Activated CD8-positive, alpha-beta T cell treated with anti-CD3 and anti-CD28 coated beads, Interleukin-2, amount 10 ng/mL, durations not matched to agents 7 days and 5 days (primary cell): Measurements from ENCODE around the gene WASF2. TPM values are rescaled to one million over a fixed set of nuclear protein-coding genes. Genes with fewer than 3 reads are reported as not detected.

Source experiments
- ATAC-seq: fragments of 150-1000 bp; cut with Tn5 transposase; one replicate; pipeline ENCODE4 v1.10.0; 2021; ENCODE audit warnings: moderate library complexity
- CTCF ChIA-PET: fragments of 350-600 bp; sonication (Branson Sonifier 250); formaldehyde crosslinking; loops from one replicate; lab custom pipeline; 2021; ENCODE audit warnings: antibody characterized with exemption; lab: Charles Lee
- POLR2A ChIA-PET: fragments of 350-600 bp; sonication (Branson Sonifier 250); formaldehyde crosslinking; loops from one replicate; lab custom pipeline; 2021; ENCODE audit warnings: antibody characterized with exemption; lab: Charles Lee
- DNase-seq: peaks from one replicate; pipeline ENCODE4 v3.0.0-alpha.2; 2020
- H3K27ac Mint-ChIP-seq: one replicate; pipeline ENCODE4 v1.8.0; 2021; ENCODE audit warnings: mild to moderate bottlenecking, mixed read lengths
- H3K27me3 Mint-ChIP-seq: one replicate; pipeline ENCODE4 v1.8.0; 2021; ENCODE audit warnings: low read depth, mixed read lengths
- H3K36me3 Mint-ChIP-seq: one replicate; pipeline ENCODE4 v1.8.0; 2021; ENCODE audit warnings: low read depth, mixed read lengths
- H3K4me1 Mint-ChIP-seq: one replicate; pipeline ENCODE4 v1.8.0; 2021; ENCODE audit warnings: low read depth, mixed read lengths
- H3K4me3 Mint-ChIP-seq: one replicate; pipeline ENCODE4 v1.8.0; 2021; ENCODE audit warnings: mild to moderate bottlenecking, mixed read lengths
- H3K9me3 Mint-ChIP-seq: one replicate; pipeline ENCODE4 v1.8.0; 2022; ENCODE audit warnings: mixed read lengths; ENCODE audit not compliant: insufficient read depth
- total RNA-seq, 2 experiments: library from RNA; stranded (reverse); gene quantifications; one replicate each; pipeline ENCODE4 v1.2.3, GENCODE V29; 2021

WASF2 gene
- total RNA-seq, 2 experiments from 2014 or later, result 120 to 127 TPM

DNA sequence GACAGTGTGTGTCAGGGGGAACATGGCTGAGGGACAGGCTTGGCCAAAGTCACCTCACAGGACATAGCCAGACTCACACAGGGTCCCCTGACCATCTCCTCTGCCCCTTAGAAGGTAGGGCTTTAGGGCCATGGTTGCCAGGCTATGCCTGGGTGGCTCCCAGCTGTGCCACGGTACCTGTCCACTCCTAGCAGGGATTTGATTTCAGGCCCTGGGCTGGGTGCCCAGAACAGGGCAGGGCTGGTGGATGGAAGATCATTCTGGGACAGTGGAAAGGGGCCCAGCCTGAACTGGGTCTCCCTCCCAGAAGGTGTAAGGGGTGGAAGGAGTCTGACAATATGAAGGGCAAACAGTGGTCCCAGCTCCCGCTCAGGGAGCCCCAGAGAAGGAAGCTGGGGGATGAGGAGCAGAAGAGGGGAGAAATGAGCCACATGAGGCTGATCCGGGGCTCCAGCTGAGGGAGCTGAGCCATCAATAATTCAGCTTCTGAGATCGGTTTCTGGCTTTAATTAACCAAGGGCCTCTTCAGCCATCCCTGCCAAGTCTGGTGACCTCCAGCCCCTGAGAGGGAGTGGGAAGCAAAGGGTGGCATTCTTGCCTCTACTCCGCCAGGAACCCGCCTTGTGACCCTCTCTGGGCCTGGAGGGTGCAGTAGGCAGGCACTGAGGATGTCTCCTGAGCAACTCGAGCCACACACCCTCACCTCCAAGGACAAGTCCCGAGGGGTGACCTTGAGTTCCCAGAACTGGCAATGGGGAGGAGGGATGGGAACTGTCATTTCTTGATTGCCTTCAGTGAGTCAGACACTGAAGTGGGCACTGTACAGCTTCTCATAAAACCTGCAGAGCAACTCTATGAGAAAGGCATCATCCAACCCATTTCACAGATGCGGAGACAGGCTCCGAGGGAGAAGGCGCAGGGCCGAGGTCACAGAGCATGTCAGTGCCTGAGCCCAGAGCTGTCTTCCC lies 108.9 kb downstream of the WASF2 start:
- POLR2A ChIA-PET, result interaction anchor here (0.6 kb wide), 1 partner anchor 15 kb away, joined by 3 read pairs; the partner anchor contains the start of gene MAP3K6
- Mint-ChIP-seq H3K9me3 (no peaks in the 10 kb centered on the region), H3K36me3 (no peaks in the 10 kb centered on the region), H3K4me1 (no peaks in the 10 kb centered on the region), H3K4me3 (no peak overlapping the region), H3K27ac (no peak overlapping the region), H3K27me3 (peaks cover 7% of the 10 kb centered on the region)
- DNase-seq (no peak), ATAC-seq (no peak)
- CTCF ChIA-PET, result interaction anchor here (0.7 to 2.6 kb wide), 9 partner anchors 11 to 187 kb away, joined by 3 to 12 read pairs (median 3); partner anchors contain the start of gene MAP3K6

DNA sequence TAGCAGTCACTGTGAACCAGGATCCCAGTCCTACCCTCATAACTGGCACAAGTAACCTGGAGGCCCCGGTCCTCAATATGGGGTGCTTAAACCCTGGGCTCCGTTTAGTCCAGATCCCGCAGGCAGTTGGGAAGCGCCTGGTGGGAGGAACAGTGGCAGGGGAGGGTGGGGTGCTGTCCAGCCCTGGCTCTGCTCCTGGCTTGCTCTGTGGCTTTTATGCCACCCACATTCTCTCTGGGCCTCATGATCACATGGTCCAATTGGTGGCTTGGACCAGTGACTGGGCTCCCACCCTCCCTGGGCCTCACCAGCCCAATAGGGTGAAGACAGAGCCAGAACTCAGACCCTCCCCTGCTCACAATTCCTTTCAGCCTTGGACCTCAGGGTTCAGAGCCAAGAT lies 109.7 kb downstream of the WASF2 start:
- Mint-ChIP-seq H3K9me3 (no peaks in the 10 kb centered on the region), H3K27ac (no peak overlapping the region), H3K4me3 (no peak overlapping the region), H3K27me3 (peaks cover 7% of the 10 kb centered on the region), H3K36me3 (no peaks in the 10 kb centered on the region), H3K4me1 (no peaks in the 10 kb centered on the region)
- ATAC-seq (no peak), DNase-seq (no peak)
- ChIA-PET CTCF (no interaction called here), POLR2A (interaction anchor here (0.6 kb wide), 1 partner anchor 14 kb away, joined by 3 read pairs; the partner anchor contains the start of gene MAP3K6)

DNA sequence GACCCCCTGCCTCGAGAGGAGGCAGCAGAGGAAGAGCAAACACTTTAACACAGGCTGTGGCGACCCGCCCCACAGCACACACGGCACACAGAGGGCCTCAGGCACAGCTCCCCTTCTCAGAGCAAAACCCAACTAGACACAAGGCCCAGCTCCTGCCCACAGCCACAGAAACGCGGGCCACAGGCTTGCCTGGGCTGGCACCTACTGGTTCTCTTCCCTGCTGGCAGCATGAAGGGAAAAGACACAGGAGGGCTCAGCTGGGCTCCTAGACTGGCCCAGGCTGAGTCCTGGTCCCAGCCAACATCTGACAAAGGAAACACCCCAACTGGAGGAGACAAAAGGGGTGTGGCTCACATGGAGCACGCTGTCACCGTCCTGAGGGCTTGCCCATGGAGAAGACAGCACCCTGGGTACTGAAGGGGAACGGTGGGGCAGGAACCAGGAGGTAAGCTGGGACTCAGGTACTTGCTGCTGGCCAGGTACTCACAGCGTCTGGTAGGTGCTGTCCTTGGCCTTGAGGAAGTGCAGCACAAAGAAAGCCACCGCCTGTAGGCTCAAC lies 110.3 kb downstream of the WASF2 start:
- POLR2A ChIA-PET, result no interaction called here
- peak overlapping the region; percentile 20 for H3K27ac Mint-ChIP-seq
- no peaks in the 10 kb centered on the region for H3K4me1 Mint-ChIP-seq
- peaks cover 7% of the 10 kb centered on the region for H3K27me3 Mint-ChIP-seq
- no peaks in the 10 kb centered on the region for H3K36me3 Mint-ChIP-seq
- ATAC-seq, result no peak
- CTCF ChIA-PET, result interaction anchor here (1.1 kb wide), 1 partner anchor 83 kb away, joined by 6 read pairs; no protein-coding TSS in a partner anchor
- H3K9me3 Mint-ChIP-seq, result no peaks in the 10 kb centered on the region
- DNase-seq, result no peak
- H3K4me3 Mint-ChIP-seq, result no peak overlapping the region

DNA sequence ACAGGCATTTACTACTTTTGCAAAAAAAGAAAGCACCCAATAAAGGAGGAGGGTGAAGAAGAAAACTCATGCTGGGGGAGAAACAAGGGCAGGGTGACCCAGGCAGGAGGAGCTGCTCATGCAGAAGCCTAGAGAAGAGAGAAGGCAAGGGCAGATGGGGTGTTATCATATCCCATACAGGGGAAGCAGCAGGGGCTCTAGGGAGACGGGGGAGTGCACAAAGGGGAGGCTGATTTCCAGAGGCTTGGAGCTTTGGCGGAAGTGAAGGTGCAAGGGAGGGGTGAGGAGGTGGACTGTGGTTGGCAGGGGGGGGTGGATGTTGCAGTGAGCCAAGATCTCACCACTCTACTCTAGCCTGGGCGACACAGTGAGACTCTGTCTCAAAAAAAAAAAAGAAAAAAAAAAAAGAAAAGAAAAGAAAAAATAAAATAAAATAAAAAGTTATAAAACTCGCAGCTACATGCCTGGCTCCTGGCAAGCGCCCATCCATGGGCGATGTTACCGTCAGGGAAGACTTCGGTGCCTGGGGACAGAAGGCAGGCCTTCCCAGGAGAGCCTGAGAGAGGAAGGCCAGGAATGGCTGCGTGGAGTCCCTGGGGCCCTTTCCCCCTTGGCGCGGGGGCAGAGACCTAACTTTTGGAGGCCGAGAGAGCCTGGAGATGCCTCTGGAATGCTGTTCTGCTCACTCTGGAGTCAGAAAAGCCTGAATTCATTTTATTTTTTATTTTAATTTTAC lies 112.0 kb downstream of the WASF2 start:
- CTCF ChIA-PET, result interaction anchor here (0.9 to 1.5 kb wide), 4 partner anchors 10 to 45 kb away, joined by 3 to 6 read pairs (median 4); partner anchors contain the start of gene MAP3K6
- POLR2A ChIA-PET, result interaction anchor here (0.7 kb wide), 1 partner anchor 22 kb away, joined by 3 read pairs; no protein-coding TSS in a partner anchor
- peaks cover 11% of the 10 kb centered on the region for H3K27me3 Mint-ChIP-seq
- no peaks in the 10 kb centered on the region for H3K36me3 Mint-ChIP-seq
- no peak overlapping the region for H3K4me3 Mint-ChIP-seq
- H3K4me1 Mint-ChIP-seq, result no peaks in the 10 kb centered on the region
- DNase-seq (no peak), ATAC-seq (no peak)
- H3K9me3 Mint-ChIP-seq, result no peaks in the 10 kb centered on the region
- no peak overlapping the region for H3K27ac Mint-ChIP-seq

DNA sequence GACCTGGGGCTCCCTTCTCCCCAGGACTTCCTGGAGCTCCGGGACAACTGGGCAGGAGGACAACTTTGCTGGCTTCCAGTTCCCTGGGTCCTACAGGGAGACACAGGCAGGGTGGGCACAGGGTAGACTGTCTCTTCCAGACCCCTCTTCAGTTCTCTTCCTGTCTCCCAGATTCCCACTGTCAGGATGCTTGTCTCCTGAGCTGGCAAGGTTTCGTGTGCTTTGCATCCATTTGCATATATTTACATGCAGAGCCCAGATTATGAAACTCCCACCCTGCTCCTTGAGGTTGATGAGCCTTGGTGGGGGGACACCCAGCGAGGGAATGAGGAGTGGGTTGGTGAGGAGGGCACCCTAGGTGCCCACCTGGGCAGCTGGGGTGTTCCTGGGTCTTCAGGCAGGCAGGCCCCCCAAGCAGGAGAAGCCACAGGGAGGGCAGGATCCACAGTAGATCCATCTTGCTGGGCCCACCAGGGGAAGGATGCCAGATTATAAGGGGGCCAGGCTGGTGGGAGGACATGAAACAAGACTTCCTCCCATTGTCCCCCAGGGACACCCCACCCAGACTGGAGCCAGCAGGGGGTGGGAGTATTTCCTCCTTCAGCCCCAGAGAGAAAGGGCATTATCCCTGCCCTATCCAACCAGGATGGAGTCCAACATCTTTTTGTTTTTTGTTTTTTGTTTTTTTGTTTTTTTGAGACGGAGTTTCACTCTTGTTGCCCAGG lies 115.4 kb downstream of the WASF2 start, which contains the start of gene FCN3:
Gene FCN3 (minus strand): TSS at position 463 of the 725 bp plus-strand sequence. CDS start 6 bp downstream, at position 457.
- Mint-ChIP-seq H3K4me1 (peaks cover 9% of the 10 kb centered on the region), H3K27me3 (peaks cover 4% of the 10 kb centered on the region), H3K9me3 (no peaks in the 10 kb centered on the region), H3K36me3 (no peaks in the 10 kb centered on the region), H3K27ac (no peak within 1 kb of the TSS), H3K4me3 (no peak within 1 kb of the TSS)
- POLR2A ChIA-PET, result interaction anchor here (1.1 kb wide), 1 partner anchor 10 kb away, joined by 4 read pairs; no protein-coding TSS in a partner anchor
- DNase-seq (no peak), ATAC-seq (no peak)
- CTCF ChIA-PET, result interaction anchor here (0.6 to 1.1 kb wide), 3 partner anchors 12 to 17 kb away, joined by 3 read pairs; no protein-coding TSS in a partner anchor

DNA sequence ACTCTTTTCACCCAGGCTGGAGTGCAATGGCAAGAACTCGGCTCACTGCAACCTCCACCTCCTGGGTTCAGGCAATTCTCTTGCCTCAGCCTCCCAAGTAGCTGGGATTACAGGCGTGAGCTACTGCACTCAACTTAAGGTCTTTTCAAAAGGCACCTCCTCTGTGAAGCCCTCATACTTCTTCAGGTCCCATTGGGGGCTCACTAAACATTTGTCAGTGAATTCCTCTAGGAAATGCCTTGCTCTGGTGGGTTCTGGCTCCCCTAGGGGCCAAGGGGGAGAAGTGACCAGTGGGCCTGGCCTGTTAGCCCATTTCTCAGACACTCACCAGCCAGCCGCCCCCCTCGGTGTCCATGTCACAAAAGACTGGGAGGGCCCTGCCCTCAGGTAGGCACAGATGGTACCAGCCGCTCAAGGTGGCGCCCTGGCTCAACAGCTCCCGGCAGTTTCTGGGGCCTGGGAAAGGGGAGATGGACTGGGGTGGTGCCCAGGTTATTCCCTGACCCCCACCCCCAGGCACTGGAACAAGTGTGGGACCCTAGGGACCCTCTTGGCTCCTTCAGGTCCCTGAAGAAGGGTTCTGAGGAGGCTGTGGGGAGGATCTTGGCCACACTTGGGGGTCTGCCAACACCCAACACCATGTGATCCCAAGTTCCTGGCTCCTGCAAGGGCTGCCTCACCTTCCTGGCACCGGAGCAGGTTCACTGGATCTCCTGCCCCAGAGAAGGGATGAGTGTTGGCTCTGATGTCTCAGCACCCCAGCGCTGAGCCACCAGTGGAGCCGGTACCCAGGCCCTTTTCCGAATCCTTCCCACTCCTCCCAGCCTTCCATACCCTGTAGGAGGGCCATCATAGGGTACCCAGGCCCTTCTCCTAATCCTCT lies 116.9 kb downstream of the WASF2 start:
- Mint-ChIP-seq H3K4me3 (no peak overlapping the region), H3K4me1 (peaks cover 18% of the 10 kb centered on the region), H3K27me3 (peaks cover 4% of the 10 kb centered on the region), H3K9me3 (no peaks in the 10 kb centered on the region), H3K36me3 (no peaks in the 10 kb centered on the region), H3K27ac (no peak overlapping the region)
- ChIA-PET CTCF (interaction anchor here (1.3 to 2.6 kb wide), 3 partner anchors 9 to 16 kb away, joined by 4 to 22 read pairs (median 4); no protein-coding TSS in a partner anchor), POLR2A (no interaction called here)
- ATAC-seq (no peak), DNase-seq (no peak)

DNA sequence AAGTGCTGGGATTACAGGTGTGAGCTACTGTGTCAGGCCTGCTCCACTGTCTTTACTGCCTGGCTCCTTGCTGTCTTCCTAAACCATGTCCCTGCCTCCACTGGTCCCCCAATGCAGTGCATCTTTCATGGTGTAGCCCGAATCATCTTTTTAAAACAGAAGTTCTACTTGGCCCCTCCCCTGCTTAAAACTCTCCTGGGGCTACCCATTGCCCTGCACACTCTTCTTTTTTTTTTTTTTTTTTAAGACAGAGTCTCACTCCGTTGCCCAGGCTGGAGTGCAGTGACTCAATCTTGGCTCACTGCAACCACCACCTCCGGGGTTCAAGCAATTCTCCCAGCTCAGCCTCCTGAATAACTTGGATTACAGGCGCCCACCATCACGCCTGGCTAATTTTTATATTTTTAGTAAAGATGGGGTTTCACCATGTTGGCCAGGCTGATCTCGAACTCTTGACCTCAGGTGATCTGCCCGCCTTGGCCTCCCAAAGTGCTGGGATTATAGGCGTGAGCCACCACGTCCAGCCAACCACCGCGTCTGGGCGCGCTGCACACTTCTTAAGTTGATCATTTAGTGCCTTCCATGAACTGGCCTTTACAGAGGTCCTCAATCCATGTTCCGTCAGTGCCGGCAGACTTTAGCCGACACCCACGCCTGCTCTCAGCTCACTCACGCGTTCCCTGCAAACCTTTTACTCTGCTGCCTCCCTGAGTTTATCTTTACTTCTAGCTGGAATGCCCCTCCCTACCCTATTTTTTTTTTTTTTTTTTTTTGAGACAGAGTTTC lies 117.8 kb downstream of the WASF2 start:
- no peak overlapping the region for H3K4me3 Mint-ChIP-seq
- peaks cover 24% of the 10 kb centered on the region for H3K4me1 Mint-ChIP-seq
- no peak overlapping the region for H3K27ac Mint-ChIP-seq
- no peak for ATAC-seq
- ChIA-PET POLR2A (no interaction called here), CTCF (interaction anchor here (1.0 to 2.6 kb wide), 4 partner anchors 10 to 15 kb away, joined by 4 to 22 read pairs (median 4); no protein-coding TSS in a partner anchor)
- peaks cover 4% of the 10 kb centered on the region for H3K27me3 Mint-ChIP-seq
- no peak for DNase-seq
- H3K36me3 Mint-ChIP-seq, result no peaks in the 10 kb centered on the region
- no peaks in the 10 kb centered on the region for H3K9me3 Mint-ChIP-seq

DNA sequence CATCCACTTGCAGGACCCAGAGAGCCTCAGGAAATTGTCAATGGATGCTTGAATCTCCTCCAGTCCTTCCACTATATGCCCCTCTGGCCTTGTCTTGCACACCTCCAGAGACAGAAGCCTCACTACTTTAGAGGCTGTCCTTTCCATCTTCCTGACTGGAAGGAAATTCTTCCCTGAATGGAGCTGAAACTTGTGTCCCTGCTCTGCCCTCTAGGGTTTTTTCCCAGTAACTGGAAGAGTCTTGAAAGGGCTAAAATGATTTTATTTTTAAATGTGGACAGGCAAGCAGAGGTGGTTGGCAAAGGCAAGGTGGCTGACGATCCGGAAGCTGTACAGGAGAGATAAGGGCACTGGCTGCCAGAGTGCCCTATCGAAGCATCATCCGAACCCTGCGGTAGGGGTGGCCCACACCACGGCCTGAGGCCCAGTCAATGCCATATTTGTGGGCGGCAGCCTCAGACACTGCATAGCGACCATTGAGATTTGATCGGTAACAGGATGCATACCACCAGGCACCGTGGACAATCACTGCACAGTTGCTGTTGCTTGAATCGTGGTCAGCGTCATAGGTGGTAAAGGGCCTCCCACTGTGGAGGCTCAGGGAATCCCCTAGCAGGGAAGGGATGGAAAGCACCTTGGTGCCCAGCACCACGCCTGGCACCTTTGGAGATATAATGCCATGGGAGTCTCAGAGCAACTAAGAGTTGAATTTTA lies 120.9 kb downstream of the WASF2 start:
- DNase-seq, result no peak
- H3K4me3 Mint-ChIP-seq, result no peak overlapping the region
- ChIA-PET CTCF (interaction anchor here (0.7 to 2.6 kb wide), 5 partner anchors 12 to 324 kb away, joined by 3 to 15 read pairs (median 3); no protein-coding TSS in a partner anchor), POLR2A (interaction anchor here (0.8 kb wide), 1 partner anchor 25 kb away, joined by 3 read pairs; no protein-coding TSS in a partner anchor)
- H3K36me3 Mint-ChIP-seq, result no peaks in the 10 kb centered on the region
- peaks cover 4% of the 10 kb centered on the region for H3K27me3 Mint-ChIP-seq
- peaks cover 47% of the 10 kb centered on the region for H3K4me1 Mint-ChIP-seq
- H3K9me3 Mint-ChIP-seq, result no peaks in the 10 kb centered on the region
- ATAC-seq, result no peak
- no peak overlapping the region for H3K27ac Mint-ChIP-seq

DNA sequence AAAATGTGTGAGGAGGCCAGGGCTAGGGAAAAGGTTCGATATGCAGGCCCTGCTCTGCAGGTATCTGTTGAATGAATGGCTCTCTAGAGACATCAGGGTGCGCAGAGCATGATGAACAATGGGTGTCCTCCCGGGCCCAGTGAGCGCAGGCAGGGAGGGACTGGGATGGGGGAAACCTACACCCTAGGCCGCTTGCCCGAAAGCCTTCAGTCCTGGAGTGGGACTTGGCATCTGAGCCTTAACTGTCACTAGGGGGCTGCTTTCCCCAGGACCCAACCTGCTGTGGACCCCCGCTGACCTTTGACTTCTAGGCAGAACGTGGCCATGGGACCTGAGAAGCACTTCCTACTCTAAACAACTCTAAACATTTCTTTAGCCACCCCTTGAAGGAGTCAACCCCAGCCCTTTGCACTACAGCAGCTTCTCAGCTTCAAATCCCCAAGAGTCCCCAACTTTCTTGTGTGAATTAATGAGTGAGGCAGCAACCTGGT lies 122.8 kb downstream of the WASF2 start:
- H3K27ac Mint-ChIP-seq, result peak overlapping the region; percentile 3
- no peak for DNase-seq
- CTCF ChIA-PET, result interaction anchor here (0.7 to 3.6 kb wide), 18 partner anchors 9 to 239 kb away, joined by 3 to 58 read pairs (median 6); no protein-coding TSS in a partner anchor
- H3K4me1 Mint-ChIP-seq, result peaks cover 53% of the 10 kb centered on the region
- ATAC-seq, result no peak
- H3K27me3 Mint-ChIP-seq, result no peaks in the 10 kb centered on the region
- no peaks in the 10 kb centered on the region for H3K36me3 Mint-ChIP-seq
- POLR2A ChIA-PET, result interaction anchor here (1.0 kb wide), 1 partner anchor 24 kb away, joined by 3 read pairs; no protein-coding TSS in a partner anchor
- H3K9me3 Mint-ChIP-seq, result no peaks in the 10 kb centered on the region
- peak overlapping the region; percentile 66 for H3K4me3 Mint-ChIP-seq
